IPS DF 6.9 (cell line): ENCODE results near the gene RAPGEF3.

ENCODE experiments used
- DNase-seq: peaks from one replicate; pipeline ENCODE4 v3.0.0-alpha.2; 2013; ENCODE audit warnings: low read depth, low spot score
- H3K27ac ChIP-seq: one replicate; pipeline ENCODE4 v1.5.1; 2013; ENCODE audit warnings: low read length, control low read depth
- H3K27me3 ChIP-seq: 2 replicates; pipeline ENCODE4 v1.6.1; 2013; ENCODE audit warnings: mild to moderate bottlenecking, low read length; ENCODE audit not compliant: control insufficient read depth, insufficient read depth
- H3K36me3 ChIP-seq: 2 replicates; pipeline ENCODE4 v1.6.1; 2013; ENCODE audit warnings: low read length; ENCODE audit not compliant: control insufficient read depth, insufficient read depth
- H3K4me1 ChIP-seq: 2 replicates; pipeline ENCODE4 v1.6.1; 2013; ENCODE audit warnings: low read length; ENCODE audit not compliant: control insufficient read depth, insufficient read depth
- H3K4me3 ChIP-seq: 2 replicates; pipeline ENCODE4 v1.5.1; 2013; ENCODE audit warnings: mild to moderate bottlenecking, low read length
- H3K9me3 ChIP-seq: 2 replicates; pipeline ENCODE4 v1.6.1; 2013; ENCODE audit warnings: low read length, inconsistent platforms; ENCODE audit not compliant: control insufficient read depth, insufficient read depth
- WGBS: extraction: QIAGEN DNeasy Blood & Tissue Kit; methylation state at CpG from one replicate; pipeline ENCODE4 v1.1.7; 2013; ENCODE audit warnings: mixed read lengths, missing lambda C conversion rate; ENCODE audit not compliant: insufficient read length, insufficient coverage; 5-methylcytosine and 5-hydroxymethylcytosine counted together

Gene RAPGEF3

GRCh38 chr12:47790676-47791350 lies 32.1 kb upstream of the RAPGEF3 start:
- Histone ChIP-seq H3K27me3 (no peaks in the 10 kb centered on the region), H3K27ac (no peak overlapping the region), H3K4me3 (no peak overlapping the region), H3K36me3 (peaks cover 66% of the 10 kb centered on the region), H3K4me1 (no peaks in the 10 kb centered on the region), H3K9me3 (no peaks in the 10 kb centered on the region)
- no CpG with 5 or more reads among the region's 20 CpGs for WGBS
- no peak for DNase-seq

- peaks cover 69% of the 10 kb centered on the region for H3K36me3 ChIP-seq
- no CpG with 5 or more reads among the region's 22 CpGs for WGBS
- no peak for DNase-seq
- no peaks in the 10 kb centered on the region for H3K27me3 ChIP-seq
- no peak overlapping the region for H3K27ac ChIP-seq
- no peaks in the 10 kb centered on the region for H3K4me1 ChIP-seq
- no peaks in the 10 kb centered on the region for H3K9me3 ChIP-seq
- H3K4me3 ChIP-seq = no peak overlapping the region
Measured at GRCh38 chr12:47789712-47790489, 31.2 kb upstream of the RAPGEF3 start.

- WGBS = no CpG with 5 or more reads among the region's 5 CpGs
- Histone ChIP-seq H3K27ac (no peak overlapping the region), H3K9me3 (no peaks in the 10 kb centered on the region), H3K4me3 (no peak overlapping the region), H3K36me3 (peaks cover 67% of the 10 kb centered on the region), H3K27me3 (no peaks in the 10 kb centered on the region), H3K4me1 (no peaks in the 10 kb centered on the region)
- no peak for DNase-seq
Measured at GRCh38 chr12:47789141-47789540, 30.5 kb upstream of the RAPGEF3 start.

- H3K27ac ChIP-seq = no peak overlapping the region
- WGBS = no CpG with 5 or more reads among the region's 14 CpGs
- no peak overlapping the region for H3K4me3 ChIP-seq
- no peaks in the 10 kb centered on the region for H3K27me3 ChIP-seq
- H3K9me3 ChIP-seq = no peaks in the 10 kb centered on the region
- H3K4me1 ChIP-seq = no peaks in the 10 kb centered on the region
- peaks cover 64% of the 10 kb centered on the region for H3K36me3 ChIP-seq
- no peak for DNase-seq
Measured at GRCh38 chr12:47787596-47788319, 29.1 kb upstream of the RAPGEF3 start.

DNA sequence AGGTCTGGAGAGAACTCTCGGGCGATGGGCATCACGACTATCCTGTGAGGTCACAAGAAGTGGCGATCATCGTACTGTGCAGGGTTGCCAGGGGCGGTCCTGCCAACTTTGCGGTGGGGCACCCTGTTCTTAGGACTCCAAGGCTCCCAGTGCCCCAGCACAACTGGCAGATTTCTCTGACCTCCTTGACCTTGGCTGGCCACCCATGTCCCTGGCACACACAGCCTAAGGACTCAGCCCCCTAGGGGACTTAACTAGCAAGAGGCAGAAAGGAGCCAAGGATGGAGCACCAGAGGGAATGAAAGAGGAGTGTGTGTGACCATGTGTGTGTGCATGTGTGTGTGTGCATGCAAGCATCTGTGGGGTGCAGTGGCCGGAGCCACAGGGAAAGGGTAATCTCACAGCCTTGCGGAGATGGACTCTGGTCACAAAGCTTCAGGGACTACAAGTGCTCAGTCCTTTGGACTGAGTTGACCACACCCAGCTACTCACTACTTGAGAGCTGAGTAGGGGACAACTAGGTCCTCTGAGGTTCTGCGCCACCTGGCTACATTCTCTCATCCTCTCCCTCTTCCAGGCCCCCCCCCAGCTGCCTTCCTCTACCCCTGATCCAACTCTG lies 28.1 kb upstream of the RAPGEF3 start:
- Histone ChIP-seq H3K36me3 (peaks cover 64% of the 10 kb centered on the region), H3K4me3 (no peak overlapping the region; the same call in 1 of the 2 replicates), H3K27me3 (no peaks in the 10 kb centered on the region), H3K27ac (no peak overlapping the region), H3K9me3 (no peaks in the 10 kb centered on the region), H3K4me1 (no peaks in the 10 kb centered on the region)
- no CpG with 5 or more reads among the region's 10 CpGs for WGBS
- DNase-seq = no peak

- H3K27ac ChIP-seq = no peak overlapping the region
- H3K9me3 ChIP-seq = no peaks in the 10 kb centered on the region
- H3K4me3 ChIP-seq = no peak overlapping the region; the same call in 1 of the 2 replicates
- no CpG with 5 or more reads among the region's 11 CpGs for WGBS
- H3K4me1 ChIP-seq = no peaks in the 10 kb centered on the region
- DNase-seq = no peak
- peaks cover 58% of the 10 kb centered on the region for H3K36me3 ChIP-seq
- H3K27me3 ChIP-seq = no peaks in the 10 kb centered on the region
Measured at GRCh38 chr12:47785887-47786661, 27.4 kb upstream of the RAPGEF3 start.

GRCh38 chr12:47785036-47785886 lies 26.6 kb upstream of the RAPGEF3 start:
- no peak overlapping the region for H3K27ac ChIP-seq
- no CpG with 5 or more reads among the region's 15 CpGs for WGBS
- H3K4me1 ChIP-seq = no peaks in the 10 kb centered on the region
- no peaks in the 10 kb centered on the region for H3K9me3 ChIP-seq
- H3K4me3 ChIP-seq = no peak overlapping the region; the same call in 1 of the 2 replicates
- DNase-seq = no peak
- peaks cover 54% of the 10 kb centered on the region for H3K36me3 ChIP-seq
- H3K27me3 ChIP-seq = no peaks in the 10 kb centered on the region

DNA sequence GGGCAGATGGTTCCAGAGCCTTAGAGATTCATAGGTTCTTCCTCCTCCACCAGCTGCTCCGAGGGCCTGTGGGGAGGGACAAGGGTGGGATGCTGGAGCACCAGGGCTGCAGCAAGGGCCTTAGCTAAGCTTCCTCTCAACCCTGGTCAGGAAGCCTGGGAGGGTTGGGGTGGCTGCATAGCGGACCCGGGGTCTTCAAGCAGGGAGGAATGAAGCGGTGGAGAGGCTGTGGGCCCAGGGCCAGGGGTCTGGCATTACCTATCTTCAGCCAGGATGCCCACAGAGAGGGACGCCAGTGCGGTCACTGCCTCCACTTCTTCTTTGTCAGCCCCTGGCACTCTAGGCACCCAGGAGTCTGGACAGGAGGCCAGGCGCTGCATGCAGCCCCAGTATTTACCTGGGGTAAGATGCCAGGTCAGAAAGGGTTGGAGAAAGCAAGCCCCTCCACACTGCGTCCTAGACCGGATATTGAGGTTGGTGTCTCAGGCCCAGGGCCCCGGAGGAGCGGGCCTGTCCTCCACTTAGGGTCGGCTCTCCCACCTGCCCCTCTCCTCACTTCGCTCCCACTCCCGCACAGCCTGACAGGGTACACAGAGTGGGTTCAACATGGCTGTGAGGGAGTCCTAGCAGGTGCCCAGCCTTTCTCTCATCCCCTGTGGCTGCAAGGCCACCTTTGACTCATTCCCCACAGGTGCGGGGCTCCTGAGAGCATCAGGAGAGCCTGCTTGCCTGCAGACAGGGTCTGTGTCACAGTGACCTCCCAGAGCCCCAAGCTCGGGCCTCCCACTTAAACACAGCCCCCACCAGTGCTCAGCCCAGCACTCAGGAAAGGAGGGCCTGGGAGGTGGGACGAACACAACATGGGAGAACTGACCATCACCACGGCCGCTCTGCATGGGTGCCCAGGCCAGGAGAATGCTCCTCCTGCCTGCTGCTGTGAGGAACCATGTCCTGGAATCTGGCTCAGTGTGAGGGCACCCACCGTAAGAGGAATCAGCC lies 25.4 kb upstream of the RAPGEF3 start:
- no peak overlapping the region for H3K27ac ChIP-seq
- peaks cover 45% of the 10 kb centered on the region for H3K36me3 ChIP-seq
- no peaks in the 10 kb centered on the region for H3K27me3 ChIP-seq
- no peaks in the 10 kb centered on the region for H3K4me1 ChIP-seq
- WGBS = no CpG with 5 or more reads among the region's 20 CpGs
- no peak for DNase-seq
- H3K4me3 ChIP-seq = no peak overlapping the region
- H3K9me3 ChIP-seq = no peaks in the 10 kb centered on the region
